ENCODE results near the gene HOXB5. TPM values are rescaled to one million over a fixed set of nuclear protein-coding genes. Genes with fewer than 3 reads are reported as not detected.

HOXB5 gene
- total RNA-seq, 2 donors from 2014 or later, result 11.0 to 22.7 TPM

DNA sequence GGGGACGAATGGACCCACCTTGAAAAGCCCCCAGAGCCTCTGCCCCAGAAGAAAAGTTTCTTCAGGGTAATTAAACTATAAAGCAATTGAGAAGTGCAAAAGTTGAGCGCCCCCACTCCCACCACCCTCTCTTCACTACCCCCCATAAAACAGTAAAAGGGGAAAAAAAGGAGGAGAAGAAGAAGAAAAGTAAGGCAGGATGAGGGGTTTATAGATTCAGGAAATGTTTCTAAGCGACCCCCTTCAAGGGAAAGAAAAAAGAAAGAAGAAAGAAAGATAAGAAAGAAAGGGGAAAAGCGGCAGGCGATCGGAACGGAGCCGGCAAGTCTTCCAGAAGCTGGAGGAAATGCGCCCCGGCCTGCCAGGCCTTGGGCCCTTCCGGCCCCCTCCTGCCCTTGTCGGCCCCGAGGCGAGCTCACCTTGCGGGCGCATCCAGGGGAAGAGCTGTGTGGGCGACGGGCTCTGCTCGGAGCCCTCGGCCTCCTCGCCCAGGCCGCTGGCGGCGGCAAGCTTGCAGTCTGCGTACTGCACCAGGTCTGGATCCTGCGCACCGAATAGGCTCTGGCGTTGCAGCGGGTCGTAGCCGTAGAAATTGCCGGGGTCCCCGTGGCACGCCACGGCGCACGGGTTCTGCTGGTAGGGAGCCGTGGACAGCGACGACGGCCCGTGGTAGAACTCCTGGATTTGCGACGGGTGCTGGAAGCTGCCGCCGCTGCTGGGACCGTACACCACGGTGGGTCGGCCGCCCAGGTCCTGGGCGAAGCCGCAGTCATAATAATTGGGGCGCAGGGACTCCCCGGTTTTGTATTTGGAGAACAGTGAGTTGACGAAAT lies 20.5 kb upstream of the HOXB5 start:
- H3K36me3 ChIP-seq, result no peaks in the 10 kb centered on the region
- no peaks in the 10 kb centered on the region for H3K9me3 ChIP-seq
- TF ChIP-seq, protein P1, sequence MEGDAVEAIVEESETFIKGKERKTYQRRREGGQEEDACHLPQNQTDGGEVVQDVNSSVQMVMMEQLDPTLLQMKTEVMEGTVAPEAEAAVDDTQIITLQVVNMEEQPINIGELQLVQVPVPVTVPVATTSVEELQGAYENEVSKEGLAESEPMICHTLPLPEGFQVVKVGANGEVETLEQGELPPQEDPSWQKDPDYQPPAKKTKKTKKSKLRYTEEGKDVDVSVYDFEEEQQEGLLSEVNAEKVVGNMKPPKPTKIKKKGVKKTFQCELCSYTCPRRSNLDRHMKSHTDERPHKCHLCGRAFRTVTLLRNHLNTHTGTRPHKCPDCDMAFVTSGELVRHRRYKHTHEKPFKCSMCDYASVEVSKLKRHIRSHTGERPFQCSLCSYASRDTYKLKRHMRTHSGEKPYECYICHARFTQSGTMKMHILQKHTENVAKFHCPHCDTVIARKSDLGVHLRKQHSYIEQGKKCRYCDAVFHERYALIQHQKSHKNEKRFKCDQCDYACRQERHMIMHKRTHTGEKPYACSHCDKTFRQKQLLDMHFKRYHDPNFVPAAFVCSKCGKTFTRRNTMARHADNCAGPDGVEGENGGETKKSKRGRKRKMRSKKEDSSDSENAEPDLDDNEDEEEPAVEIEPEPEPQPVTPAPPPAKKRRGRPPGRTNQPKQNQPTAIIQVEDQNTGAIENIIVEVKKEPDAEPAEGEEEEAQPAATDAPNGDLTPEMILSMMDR (IDR thresholded peaks at IDR 0.05), result no peak
- peaks cover 15% of the 10 kb centered on the region for H3K4me1 ChIP-seq
- peak overlapping the region; percentile 71 to 75 for H3K9ac ChIP-seq (ENCODE audit: low read depth in 2 of 2, low read length in 2 of 2)
- peaks cover 32% of the 10 kb centered on the region for H3K27me3 ChIP-seq
- H3K27ac ChIP-seq, result no peak overlapping the region
- no peak for DNase-seq
- intact Hi-C loops (cut with DNase I), result no loop called here
- H3K4me3 ChIP-seq, result peak overlapping the region; percentile 57

DNA sequence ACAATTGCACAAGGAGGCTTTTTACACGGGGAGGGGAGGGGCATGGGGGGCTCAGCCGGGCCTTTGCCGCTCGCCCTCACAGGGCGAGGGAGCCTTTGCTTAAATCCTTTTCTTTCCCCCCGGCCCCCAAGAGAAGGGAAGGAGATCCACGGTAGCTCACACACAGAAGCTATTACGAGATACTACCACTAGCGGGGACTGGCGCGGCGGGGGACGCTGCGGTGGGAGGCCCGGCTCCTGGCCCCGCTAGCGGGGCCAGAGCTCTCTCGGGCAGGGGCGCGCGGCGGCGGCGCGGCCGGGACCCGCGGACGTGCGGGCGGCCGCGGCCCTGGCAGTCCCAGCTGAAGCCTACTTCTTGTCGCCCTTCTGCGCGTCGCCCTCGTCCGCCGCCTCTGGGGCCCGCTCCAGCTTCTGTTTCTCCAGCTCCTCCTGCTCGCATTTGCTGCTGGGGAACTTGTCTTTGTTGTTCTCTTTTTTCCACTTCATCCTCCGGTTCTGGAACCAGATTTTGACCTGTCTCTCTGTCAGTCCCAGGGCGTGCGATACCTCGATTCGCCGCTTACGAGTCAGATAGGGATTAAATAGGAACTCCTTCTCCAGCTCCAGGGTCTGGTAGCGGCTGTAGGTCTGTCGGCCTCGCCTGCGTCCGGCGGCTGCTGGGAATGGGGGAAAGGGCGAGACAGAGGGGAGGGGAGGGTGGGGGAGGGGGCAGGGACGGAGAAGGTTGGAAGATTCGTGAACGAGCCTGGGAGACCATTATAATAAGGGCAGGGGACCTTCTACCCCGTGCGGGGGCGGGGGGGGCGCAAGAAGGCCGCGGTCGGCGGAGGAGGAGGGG lies 19.5 kb upstream of the HOXB5 start:
- TF ChIP-seq, protein P1 (IDR thresholded peaks at IDR 0.05), result no peak
- Histone ChIP-seq H3K4me1 (peaks cover 11% of the 10 kb centered on the region), H3K9me3 (no peaks in the 10 kb centered on the region), H3K36me3 (no peaks in the 10 kb centered on the region), H3K4me3 (peak overlapping the region; percentile 57), H3K27me3 (peaks cover 29% of the 10 kb centered on the region), H3K27ac (peak overlapping the region; percentile 80), H3K9ac (ENCODE audit: low read depth in 2 of 2, low read length in 2 of 2) (peak overlapping the region; percentile 80 to 89)
- intact Hi-C loops (cut with DNase I), result no loop called here
- DNase-seq, result no peak

DNA sequence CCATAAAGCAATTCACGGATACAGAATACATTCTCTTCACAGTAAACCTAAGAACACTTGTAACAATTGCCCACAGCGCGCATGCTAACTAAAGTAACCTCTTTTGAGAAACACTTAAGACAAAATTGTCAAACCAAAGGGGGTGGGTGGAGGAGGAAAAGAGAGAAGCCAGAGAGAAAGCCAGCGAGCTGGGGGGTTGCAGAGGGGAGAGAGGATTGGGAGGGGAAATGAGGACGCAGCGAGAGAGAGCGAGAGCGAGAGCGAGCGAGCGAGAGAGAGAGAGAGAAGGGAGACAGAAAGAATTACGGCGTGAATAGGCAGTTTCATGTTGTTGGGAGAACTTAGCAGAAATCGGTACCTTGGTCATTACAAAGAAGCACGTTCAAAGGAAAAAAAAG lies 18.9 kb upstream of the HOXB5 start:
- Histone ChIP-seq H3K36me3 (no peaks in the 10 kb centered on the region), H3K9ac (ENCODE audit: low read depth in 2 of 2, low read length in 2 of 2) (peak overlapping the region; percentile 80 to 89), H3K27ac (peak overlapping the region; percentile 80), H3K4me1 (peaks cover 5% of the 10 kb centered on the region), H3K27me3 (peaks cover 23% of the 10 kb centered on the region), H3K4me3 (peak overlapping the region; percentile 57), H3K9me3 (no peaks in the 10 kb centered on the region)
- TF ChIP-seq, protein P1 (IDR thresholded peaks at IDR 0.05), result no peak
- DNase-seq, result no peak
- intact Hi-C loops (cut with DNase I), result no loop called here

DNA sequence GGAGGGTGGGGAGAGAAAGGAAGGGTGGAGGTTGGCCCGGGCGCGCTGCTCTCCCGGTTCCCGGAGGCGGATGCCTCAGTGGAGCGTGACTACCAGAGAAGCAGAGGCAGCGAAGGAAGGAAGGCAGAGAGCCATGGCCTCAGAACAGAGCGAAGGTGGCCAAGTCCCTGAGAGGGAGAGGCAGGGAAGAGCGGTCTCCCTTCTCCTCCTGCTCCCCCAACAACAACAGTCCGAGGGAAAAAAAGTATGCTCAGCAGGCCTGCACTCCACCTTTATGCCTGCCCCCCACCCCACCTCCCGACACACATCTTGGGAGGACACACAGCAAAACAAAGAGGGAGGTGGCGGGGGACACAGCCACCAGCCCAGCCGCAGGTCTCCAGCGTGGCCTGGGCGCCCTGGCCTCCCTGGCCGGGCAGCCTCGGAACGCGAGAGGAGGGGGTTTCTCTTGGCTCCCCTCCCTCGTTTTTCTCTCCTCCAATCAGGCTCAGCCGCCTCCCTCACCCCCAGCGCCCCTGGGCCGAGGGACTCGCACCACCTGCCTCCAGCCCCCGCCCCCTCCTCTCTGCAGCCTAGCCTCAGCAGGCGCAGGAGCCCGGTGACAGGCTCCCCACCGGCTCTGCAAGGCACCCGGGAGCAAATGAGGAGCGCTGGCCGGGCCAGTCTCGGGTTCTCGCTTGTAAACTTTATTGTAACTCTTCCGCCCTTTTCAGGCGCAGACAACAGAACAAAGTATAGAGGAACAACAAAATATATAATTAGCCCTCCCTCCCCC lies 18.3 kb upstream of the HOXB5 start:
- H3K4me3 ChIP-seq, result peak overlapping the region; percentile 57
- peaks cover 21% of the 10 kb centered on the region for H3K27me3 ChIP-seq
- no peaks in the 10 kb centered on the region for H3K36me3 ChIP-seq
- peak overlapping the region; percentile 80 to 89 for H3K9ac ChIP-seq (ENCODE audit: low read depth in 2 of 2, low read length in 2 of 2)
- H3K4me1 ChIP-seq, result peaks cover 2% of the 10 kb centered on the region
- H3K27ac ChIP-seq, result peak overlapping the region; percentile 80
- DNase-seq, result no peak
- no peaks in the 10 kb centered on the region for H3K9me3 ChIP-seq
- TF ChIP-seq, protein P1 (IDR thresholded peaks at IDR 0.05), result no peak
- intact Hi-C loops (cut with DNase I), result no loop called here

DNA sequence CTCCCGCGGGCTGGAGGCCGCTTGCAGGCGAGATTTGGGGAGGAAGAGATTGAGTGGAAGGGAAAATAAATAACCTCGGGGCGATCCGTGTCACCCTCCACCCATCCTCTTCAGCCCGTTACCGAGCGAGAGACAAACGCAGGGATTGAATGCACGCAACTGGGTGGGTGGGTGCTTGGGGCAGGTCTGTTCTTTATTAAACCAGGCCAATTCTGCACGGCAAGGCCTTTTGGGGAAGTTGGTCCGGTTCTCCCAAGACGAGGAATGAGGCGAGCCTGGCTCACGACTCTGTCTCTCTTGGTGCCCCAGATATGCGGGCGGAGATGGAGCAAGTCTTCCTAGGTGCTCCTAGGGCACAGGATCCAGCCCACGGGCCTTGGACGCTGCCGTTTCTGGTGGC lies 17.6 kb upstream of the HOXB5 start:
- H3K4me1 ChIP-seq, result peaks cover 2% of the 10 kb centered on the region
- DNase-seq, result no peak
- no peaks in the 10 kb centered on the region for H3K36me3 ChIP-seq
- intact Hi-C loops (cut with DNase I), result no loop called here
- peak overlapping the region; percentile 75 to 89 for H3K9ac ChIP-seq (ENCODE audit: low read depth in 2 of 2, low read length in 2 of 2)
- TF ChIP-seq, protein P1 (IDR thresholded peaks at IDR 0.05), result no peak
- H3K4me3 ChIP-seq, result peak overlapping the region; percentile 57
- peaks cover 15% of the 10 kb centered on the region for H3K27me3 ChIP-seq
- peak overlapping the region; percentile 80 for H3K27ac ChIP-seq
- H3K9me3 ChIP-seq, result no peaks in the 10 kb centered on the region

Measured in colonic mucosa (tissue), 4 donors.